Fibroblast of skin of scalp (primary cell): ENCODE measurements around the gene P2RX7. TPM values are rescaled to one million over a fixed set of nuclear protein-coding genes. Genes with fewer than 3 reads are reported as not detected.

Experiments used
- DNase-seq: peaks from one replicate; pipeline ENCODE4 v3.0.0-alpha.2; 2013
- polyA plus RNA-seq, 2 experiments: library from polyadenylated mRNA; unstranded; fragments of 120-200 nt; gene quantifications; one replicate each; pipeline ENCODE4 v1.2.1, GENCODE V29; 2013; ENCODE audit not compliant: insufficient read length in 2 of 2

P2RX7 gene
- polyA plus RNA-seq (2013, experiment 1 of 2; ENCODE audit: insufficient read length): 0.14 TPM
- polyA plus RNA-seq (2013, experiment 2 of 2; ENCODE audit: insufficient read length): 0.21 TPM

DNA sequence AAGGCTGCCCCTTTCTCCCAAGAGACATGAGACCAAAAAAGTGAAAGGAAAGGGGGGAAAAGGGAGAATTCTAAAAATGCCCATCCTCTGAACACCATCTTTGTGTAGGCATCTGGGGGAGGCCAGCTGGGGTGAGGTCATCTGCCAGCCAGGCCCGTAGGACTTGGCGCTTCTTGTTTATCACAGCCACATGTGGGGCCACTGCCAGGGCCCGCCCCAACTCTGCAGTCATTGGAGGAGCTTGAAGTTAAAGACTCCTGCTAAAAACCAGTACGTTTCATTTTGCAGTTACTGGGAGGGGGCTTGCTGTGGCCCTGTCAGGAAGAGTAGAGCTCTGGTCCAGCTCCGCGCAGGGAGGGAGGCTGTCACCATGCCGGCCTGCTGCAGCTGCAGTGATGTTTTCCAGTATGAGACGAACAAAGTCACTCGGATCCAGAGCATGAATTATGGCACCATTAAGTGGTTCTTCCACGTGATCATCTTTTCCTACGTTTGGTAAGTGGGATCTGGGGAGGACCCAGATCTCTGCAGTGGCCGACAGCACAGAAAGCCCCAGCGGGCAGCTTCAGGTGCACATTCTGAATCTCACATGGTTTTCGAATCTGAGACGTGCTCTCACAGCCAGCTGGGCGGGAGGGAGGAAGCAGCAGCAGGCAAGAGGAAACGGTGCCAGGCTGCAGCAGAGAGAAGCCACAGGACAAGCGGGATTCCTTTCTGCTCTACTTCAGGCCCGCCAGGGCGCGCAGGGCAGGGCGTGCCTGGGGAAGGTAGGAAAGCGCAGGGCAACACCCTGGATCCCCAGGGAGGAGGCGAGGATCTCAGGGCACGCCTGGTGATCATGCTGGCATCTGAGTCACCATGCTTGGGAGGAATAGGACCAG lies at the start of gene P2RX7:
Gene P2RX7 (plus strand): TSS at position 276 of the 881 bp plus-strand sequence. CDS start 95 bp downstream, at position 371.
- peak; percentile 44 for DNase-seq

- DNase-seq: no peak
These were observed 48.4 kb upstream of the P2RX7 start for GRCh38 chr12:121084229-121084628.

GRCh38 chr12:121085069-121085468 lies 47.6 kb upstream of the P2RX7 start:
- DNase-seq: no peak

DNA sequence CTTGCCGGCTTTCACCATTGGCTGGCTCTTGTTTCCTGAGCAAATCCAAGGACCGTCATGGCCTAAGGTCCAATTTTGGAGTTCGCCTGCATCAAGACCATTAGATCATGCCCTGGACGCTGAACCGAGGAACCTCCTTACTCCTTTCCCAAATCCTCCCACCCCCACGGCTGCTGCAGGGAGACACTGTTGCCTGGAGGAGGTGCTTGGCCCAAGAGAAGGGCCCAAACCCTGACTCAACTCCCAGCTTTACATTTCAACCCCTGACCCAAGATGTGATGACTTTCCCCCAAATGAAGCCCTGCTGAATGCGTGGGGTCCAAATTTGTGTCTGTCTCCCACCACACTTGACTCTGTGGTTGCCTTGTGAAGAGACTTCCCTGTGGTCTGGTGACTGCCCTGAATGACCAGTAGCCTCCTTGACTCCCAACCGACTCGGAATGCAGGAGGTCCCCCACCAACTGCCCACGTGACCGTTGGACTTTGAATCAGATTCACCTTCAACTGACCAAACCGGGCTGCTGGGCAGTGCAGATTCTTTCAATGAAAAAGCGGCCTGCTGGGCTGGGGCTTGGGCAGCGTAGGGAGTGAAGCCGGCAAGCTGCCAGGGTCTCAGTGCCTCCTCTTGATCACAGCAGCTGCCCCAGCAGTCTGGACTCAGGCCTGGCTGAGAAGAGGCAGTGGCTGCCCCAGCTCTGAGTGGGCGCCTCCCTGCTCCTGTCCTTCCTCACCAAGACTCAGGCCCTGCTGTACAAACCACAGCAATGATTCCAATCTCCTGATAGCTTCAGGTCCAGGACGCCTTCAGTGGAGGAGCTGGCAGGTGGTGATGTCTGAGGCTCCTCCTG lies 46.9 kb upstream of the P2RX7 start:
- no peak for DNase-seq

DNA sequence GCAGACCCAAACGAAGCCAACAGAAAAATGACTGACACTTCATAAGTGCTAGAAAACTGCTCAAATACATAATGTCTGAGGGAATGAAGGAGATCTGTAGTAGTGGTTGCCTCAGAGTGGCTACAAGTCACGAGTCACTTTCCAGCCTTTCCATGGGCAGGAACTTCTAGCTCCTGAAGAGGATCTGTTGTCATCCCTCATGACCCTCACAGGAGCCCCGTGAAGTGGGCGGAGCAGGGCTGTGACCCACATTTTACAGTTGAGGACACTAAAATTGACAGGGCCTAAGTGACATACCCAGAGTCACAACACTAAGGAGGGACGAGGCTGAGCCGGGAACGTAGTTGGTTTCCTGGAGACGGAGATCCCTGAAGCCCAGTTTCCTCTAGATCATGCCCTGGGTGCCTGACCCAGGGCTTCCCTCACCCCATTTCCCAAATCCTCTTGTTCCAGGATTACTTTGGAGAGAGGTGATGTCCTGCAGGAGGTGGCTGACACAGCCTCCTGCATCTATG lies 45.8 kb upstream of the P2RX7 start:
- no peak for DNase-seq

- DNase-seq: no peak
These were observed 45.0 kb upstream of the P2RX7 start for GRCh38 chr12:121087467-121088194.

DNA sequence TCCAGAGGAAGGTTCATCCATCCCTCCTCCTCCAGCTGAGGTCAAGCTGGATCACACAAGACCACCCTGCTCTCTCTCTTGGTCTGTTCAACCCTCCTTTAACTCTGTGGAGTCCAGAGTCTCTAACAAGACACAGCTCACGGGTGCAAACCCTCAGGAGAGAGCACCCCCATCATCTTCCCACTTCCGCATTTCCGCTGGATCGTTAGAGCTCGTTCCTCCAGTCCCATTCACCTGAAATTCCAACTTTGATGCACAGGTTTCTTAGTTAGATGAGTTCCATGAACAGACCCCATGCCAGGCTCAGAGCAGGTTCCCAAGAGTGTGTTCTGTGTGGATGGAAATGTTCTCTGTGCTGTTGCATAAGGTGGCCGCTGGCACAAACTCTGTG lies 44.5 kb upstream of the P2RX7 start:
- DNase-seq: no peak

GRCh38 chr12:121089031-121089812 lies 43.5 kb upstream of the P2RX7 start:
- DNase-seq: no peak

GRCh38 chr12:121089813-121090430 lies 42.8 kb upstream of the P2RX7 start:
- no peak for DNase-seq

- no peak for DNase-seq
These were observed 41.8 kb upstream of the P2RX7 start for GRCh38 chr12:121090586-121091514.

DNA sequence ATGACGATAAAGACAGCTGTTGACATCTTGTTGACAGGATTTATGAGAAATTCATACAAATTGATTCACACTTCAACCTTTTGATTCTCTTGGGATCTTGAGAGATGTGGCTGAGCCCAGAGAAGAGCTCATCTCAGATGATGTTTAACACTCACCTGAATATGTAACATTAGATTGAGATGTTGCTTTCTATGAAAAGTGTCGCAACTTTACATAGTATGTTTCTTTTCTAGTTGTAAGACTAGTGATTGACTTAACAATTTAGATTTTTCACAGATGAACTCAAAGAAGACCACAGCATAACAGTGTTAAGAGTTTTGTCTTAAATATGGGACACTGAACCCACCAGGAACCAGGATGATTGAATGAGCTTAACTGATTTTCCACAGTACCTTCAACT lies 40.6 kb upstream of the P2RX7 start:
- DNase-seq: no peak

GRCh38 chr12:121093487-121093891 lies 39.2 kb upstream of the P2RX7 start:
- no peak for DNase-seq

GRCh38 chr12:121095544-121096198 lies 37.0 kb upstream of the P2RX7 start:
- DNase-seq: peak; percentile 54

GRCh38 chr12:121096199-121096798 lies 36.4 kb upstream of the P2RX7 start:
- no peak for DNase-seq

- no peak for DNase-seq
These were observed 32.9 kb upstream of the P2RX7 start for GRCh38 chr12:121099779-121100178.

DNA sequence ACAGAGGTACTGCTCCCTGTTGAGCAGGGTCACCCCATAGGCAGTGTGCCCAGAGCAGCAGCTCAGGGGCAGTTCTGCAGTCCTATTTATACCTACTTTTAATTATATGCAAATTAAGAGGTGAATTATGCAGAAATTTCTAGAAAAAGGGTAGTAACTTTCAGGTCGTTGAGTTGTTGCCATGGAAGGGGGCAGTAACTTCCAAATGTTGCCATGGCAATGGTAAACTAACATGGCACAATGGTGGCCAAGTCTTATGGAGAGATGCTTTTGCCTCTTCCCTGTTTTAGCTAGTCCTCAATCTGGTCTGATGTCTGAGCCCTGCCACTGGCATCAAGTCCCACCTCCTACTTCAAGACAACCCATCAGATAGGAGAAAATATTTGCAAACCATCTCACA lies 30.4 kb upstream of the P2RX7 start:
- no peak for DNase-seq

- no peak for DNase-seq
These were observed 25.0 kb upstream of the P2RX7 start for GRCh38 chr12:121107681-121108080.

- no peak for DNase-seq
These were observed 24.2 kb upstream of the P2RX7 start for GRCh38 chr12:121108492-121108891.
